ENCODE measurements around the gene NRXN3.

DNA sequence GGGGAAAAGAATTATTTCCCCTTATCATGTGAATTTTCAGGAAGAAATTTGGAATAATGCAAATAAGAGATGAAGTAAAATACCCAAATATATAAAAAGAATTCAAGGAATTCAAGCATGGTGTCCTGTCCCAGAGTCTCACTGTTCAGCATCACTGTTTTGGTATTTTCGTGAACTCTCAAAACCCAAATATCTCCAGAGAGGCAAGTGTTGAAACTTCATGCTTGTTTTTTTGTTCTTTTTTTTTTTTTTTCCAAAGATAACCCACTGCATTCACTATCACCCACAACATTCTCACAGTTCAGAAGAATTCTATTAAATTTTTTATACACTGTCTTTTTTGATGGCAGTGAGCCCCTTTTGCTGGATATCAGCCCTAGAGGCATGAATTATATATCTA, 1686.2 kb downstream of the NRXN3 start:
- TF ChIP-seq, protein P1, sequence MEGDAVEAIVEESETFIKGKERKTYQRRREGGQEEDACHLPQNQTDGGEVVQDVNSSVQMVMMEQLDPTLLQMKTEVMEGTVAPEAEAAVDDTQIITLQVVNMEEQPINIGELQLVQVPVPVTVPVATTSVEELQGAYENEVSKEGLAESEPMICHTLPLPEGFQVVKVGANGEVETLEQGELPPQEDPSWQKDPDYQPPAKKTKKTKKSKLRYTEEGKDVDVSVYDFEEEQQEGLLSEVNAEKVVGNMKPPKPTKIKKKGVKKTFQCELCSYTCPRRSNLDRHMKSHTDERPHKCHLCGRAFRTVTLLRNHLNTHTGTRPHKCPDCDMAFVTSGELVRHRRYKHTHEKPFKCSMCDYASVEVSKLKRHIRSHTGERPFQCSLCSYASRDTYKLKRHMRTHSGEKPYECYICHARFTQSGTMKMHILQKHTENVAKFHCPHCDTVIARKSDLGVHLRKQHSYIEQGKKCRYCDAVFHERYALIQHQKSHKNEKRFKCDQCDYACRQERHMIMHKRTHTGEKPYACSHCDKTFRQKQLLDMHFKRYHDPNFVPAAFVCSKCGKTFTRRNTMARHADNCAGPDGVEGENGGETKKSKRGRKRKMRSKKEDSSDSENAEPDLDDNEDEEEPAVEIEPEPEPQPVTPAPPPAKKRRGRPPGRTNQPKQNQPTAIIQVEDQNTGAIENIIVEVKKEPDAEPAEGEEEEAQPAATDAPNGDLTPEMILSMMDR (IDR thresholded peaks at IDR 0.05) = no peak
- TF ChIP-seq POLR2A (IDR thresholded peaks at IDR 0.05) = no peak

Data from heart left ventricle (tissue), 13 donors.